C4-2B (cell line): ENCODE data around the gene RAPGEF4.

ENCODE experiments used
- H3K27ac ChIP-seq: fragments of 450-650 bp; 2 replicates; pipeline ENCODE4 v1.5.1; 2017
- CTCF ChIP-seq: fragments of 450-650 bp; conservative IDR thresholded peaks from 2 replicates; pipeline ENCODE4 v1.5.1; 2017; ENCODE audit warnings: mild to moderate bottlenecking
- ZFX ChIP-seq: fragments of 450-650 bp; IDR thresholded peaks from 2 replicates; pipeline ENCODE4 v1.6.1; 2017

Gene RAPGEF4

GRCh38 chr2:173002751-173003541 is 267.3 kb downstream of the RAPGEF4 start:
- TF ChIP-seq CTCF: no peak
- no peak for TF ChIP-seq ZFX
- no peak overlapping the region for H3K27ac ChIP-seq

- H3K27ac ChIP-seq: no peak overlapping the region
- no peak for TF ChIP-seq CTCF
- TF ChIP-seq ZFX: no peak
Observed at GRCh38 chr2:173008786-173009185, 273.1 kb downstream of the RAPGEF4 start.

- TF ChIP-seq CTCF (no peak), ZFX (no peak)
- H3K27ac ChIP-seq: no peak overlapping the region
Observed at GRCh38 chr2:173010233-173010632, 274.6 kb downstream of the RAPGEF4 start.

GRCh38 chr2:173016451-173016850 is 280.8 kb downstream of the RAPGEF4 start:
- no peak overlapping the region for H3K27ac ChIP-seq
- TF ChIP-seq ZFX: no peak
- TF ChIP-seq CTCF: no peak

GRCh38 chr2:173017646-173018420 is 282.2 kb downstream of the RAPGEF4 start:
- TF ChIP-seq CTCF (no peak), ZFX (no peak)

GRCh38 chr2:173019755-173020154 is 284.1 kb downstream of the RAPGEF4 start:
- TF ChIP-seq ZFX (no peak), CTCF (no peak)
- H3K27ac ChIP-seq: no peak overlapping the region

More at GRCh38 chr2:173017646-173018420, 282.2 kb downstream of the RAPGEF4 start:
- no peak overlapping the region for H3K27ac ChIP-seq

- H3K27ac ChIP-seq: no peak overlapping the region
- no peak for TF ChIP-seq ZFX
- TF ChIP-seq CTCF: peak; percentile 61
Observed at GRCh38 chr2:173021939-173022371, 286.3 kb downstream of the RAPGEF4 start.
